Neural cell (in vitro differentiated cells): Measurements from ENCODE around the gene ARIH1.

Experiments
- CTCF ChIP-seq: fragments of 450-650 bp; IDR thresholded peaks from 2 replicates; pipeline ENCODE4 v1.5.1; 2014; ENCODE audit warnings: antibody characterized with exemption, mild to moderate bottlenecking, moderate library complexity; ENCODE audit not compliant: poor library complexity, severe bottlenecking
- EZH2 ChIP-seq: fragments of 200-600, 300-800 bp; shearing (Covaris generic), sonication (generic); IDR thresholded peaks from 2 replicates; pipeline ENCODE4 v1.6.1; 2014; ENCODE audit warnings: antibody characterized with exemption, low read length, borderline replicate concordance, mild to moderate bottlenecking; ENCODE audit not compliant: insufficient read depth, poor library complexity, severe bottlenecking
- POLR2AphosphoS5 ChIP-seq: IDR thresholded peaks from 2 replicates; pipeline ENCODE4 v1.6.1; 2012

DNA sequence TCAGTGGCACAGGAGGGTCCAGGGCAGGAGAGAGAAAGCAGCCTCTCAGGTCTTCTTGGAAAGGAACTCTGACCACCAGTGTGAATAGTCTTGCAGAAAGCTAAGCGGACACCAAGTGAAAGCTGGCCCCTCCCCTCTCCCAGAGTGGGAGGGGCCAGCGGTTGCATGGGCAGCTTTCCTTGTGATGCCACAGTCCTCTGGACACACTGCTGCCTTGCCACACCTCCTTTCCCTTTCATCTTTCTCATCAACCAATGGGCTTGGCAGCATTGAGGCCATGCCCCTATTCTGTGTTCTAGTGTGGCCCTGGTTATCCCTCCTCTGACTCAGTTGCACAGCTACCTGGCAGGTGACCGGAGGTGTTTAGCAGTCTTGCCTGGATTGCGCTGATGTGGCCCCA lies 130.7 kb downstream of the ARIH1 start:
- no peak for TF ChIP-seq EZH2
- TF ChIP-seq POLR2AphosphoS5: no peak
- no peak for TF ChIP-seq CTCF
